ENCODE measurements around the gene FBXW11. TPM values are rescaled to one million over a fixed set of nuclear protein-coding genes. Genes with fewer than 3 reads are reported as not detected.

Gene FBXW11
- total and polyA plus RNA-seq, 9 donors: 20.5 to 73.4 (median 53.0) TPM

DNA sequence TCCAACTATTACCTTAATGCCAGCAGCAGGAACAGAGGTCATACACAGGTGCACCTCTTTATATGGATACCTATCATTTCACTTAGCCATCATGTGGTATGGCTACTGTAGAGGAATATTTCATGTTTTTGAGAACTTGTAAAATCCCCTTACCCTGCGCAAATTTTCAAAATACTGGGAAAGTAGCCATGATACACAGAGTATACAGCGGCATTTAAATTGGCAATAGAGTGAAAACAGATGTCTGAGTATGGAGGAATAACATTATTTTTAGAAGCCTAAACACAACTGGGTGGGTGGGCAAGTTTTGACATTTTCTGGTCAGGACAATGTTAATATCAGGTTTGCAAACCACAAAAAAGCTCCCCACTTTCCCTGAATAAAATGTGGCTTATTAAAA, 111.4 kb downstream of the FBXW11 start:
- intact Hi-C loops (cut with DNase I): no loop called here
- WGBS, 3 donors: 27 to 59% (median 46%) methylated on average over 2 of the region's 2 CpGs
- Histone ChIP-seq H3K27me3 (no peaks in the 10 kb centered on the region), H3K27ac (no peak overlapping the region), H3K4me3 (no peak overlapping the region), H3K9me3 (no peaks in the 10 kb centered on the region), H3K36me3 (no peaks in the 10 kb centered on the region), H3K4me1 (ENCODE audit: insufficient read depth) (peaks cover 2% of the 10 kb centered on the region)
- TF ChIP-seq EP300 (IDR thresholded peaks at IDR 0.05) (no peak), POLR2A (IDR thresholded peaks at IDR 0.05) (no peak)
- TF ChIP-seq, protein P1, sequence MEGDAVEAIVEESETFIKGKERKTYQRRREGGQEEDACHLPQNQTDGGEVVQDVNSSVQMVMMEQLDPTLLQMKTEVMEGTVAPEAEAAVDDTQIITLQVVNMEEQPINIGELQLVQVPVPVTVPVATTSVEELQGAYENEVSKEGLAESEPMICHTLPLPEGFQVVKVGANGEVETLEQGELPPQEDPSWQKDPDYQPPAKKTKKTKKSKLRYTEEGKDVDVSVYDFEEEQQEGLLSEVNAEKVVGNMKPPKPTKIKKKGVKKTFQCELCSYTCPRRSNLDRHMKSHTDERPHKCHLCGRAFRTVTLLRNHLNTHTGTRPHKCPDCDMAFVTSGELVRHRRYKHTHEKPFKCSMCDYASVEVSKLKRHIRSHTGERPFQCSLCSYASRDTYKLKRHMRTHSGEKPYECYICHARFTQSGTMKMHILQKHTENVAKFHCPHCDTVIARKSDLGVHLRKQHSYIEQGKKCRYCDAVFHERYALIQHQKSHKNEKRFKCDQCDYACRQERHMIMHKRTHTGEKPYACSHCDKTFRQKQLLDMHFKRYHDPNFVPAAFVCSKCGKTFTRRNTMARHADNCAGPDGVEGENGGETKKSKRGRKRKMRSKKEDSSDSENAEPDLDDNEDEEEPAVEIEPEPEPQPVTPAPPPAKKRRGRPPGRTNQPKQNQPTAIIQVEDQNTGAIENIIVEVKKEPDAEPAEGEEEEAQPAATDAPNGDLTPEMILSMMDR (IDR thresholded peaks at IDR 0.05): no peak
- DNase-seq: no peak

DNA sequence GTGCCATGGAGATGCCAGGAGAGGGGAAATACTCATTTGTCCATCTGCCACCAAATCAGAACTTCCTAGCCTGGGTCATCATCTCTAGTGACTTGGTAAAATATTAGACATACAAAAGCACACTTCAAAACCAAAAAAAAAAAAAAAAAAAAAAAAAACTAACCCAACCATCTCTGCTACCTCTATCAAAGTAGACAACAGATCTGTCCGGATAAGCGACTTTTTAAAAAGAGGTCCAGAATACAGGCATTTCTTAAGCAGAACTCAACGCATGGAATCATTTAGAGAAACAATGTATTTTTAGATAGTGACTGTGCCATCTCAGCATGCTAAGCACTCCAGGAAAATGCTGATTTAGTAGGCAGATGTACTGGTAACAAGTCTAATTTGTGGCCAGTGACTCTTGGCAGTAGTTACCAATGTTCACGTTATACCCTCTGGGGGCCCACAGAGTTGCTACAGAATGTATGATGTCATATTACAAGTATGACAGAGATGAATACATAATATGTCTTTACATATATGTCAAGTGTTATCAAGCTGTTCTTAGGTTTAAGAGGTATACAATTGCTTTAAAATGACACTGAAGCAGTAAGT, 113.0 kb downstream of the FBXW11 start:
- Histone ChIP-seq H3K9me3 (no peaks in the 10 kb centered on the region), H3K36me3 (no peaks in the 10 kb centered on the region), H3K4me3 (no peak overlapping the region), H3K27me3 (no peaks in the 10 kb centered on the region), H3K4me1 (ENCODE audit: insufficient read depth) (peaks cover 2% of the 10 kb centered on the region), H3K27ac (no peak overlapping the region)
- intact Hi-C loops (cut with DNase I): no loop called here
- no peak for DNase-seq
- TF ChIP-seq, protein P1 (IDR thresholded peaks at IDR 0.05): no peak
- TF ChIP-seq POLR2A (IDR thresholded peaks at IDR 0.05) (no peak), EP300 (IDR thresholded peaks at IDR 0.05) (no peak)
- WGBS, 3 donors: 83 to 93% (median 90%) methylated on average over 4 of the region's 4 CpGs

DNA sequence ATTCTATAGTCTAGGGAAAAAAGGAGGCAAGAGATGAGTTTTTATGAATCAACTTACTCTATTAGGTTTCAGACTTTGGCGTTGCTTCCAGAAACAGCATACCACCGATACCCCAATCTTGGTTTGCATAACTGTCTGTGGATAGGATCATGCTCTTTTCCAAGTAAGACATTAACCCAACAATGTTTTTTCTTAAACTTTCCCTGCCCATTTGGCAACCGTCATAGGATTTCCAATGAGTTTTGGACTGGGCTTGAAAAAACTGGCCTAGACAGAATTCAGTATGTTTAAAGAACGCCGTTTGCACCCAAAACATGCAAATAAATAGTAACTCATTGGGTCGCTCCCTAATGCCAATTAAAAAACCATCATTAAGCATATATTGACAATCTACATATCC, 114.8 kb downstream of the FBXW11 start:
- Histone ChIP-seq H3K4me3 (no peak overlapping the region), H3K27me3 (no peaks in the 10 kb centered on the region), H3K9me3 (no peaks in the 10 kb centered on the region), H3K4me1 (ENCODE audit: insufficient read depth) (peaks cover 2% of the 10 kb centered on the region), H3K27ac (no peak overlapping the region), H3K36me3 (no peaks in the 10 kb centered on the region)
- intact Hi-C loops (cut with DNase I): no loop called here
- DNase-seq: no peak
- 78 to 79% (median 79%) methylated on average over 6 of the region's 6 CpGs for WGBS, 3 donors
- TF ChIP-seq, protein P1 (IDR thresholded peaks at IDR 0.05): no peak
- TF ChIP-seq POLR2A (IDR thresholded peaks at IDR 0.05) (no peak), EP300 (IDR thresholded peaks at IDR 0.05) (no peak)

DNA sequence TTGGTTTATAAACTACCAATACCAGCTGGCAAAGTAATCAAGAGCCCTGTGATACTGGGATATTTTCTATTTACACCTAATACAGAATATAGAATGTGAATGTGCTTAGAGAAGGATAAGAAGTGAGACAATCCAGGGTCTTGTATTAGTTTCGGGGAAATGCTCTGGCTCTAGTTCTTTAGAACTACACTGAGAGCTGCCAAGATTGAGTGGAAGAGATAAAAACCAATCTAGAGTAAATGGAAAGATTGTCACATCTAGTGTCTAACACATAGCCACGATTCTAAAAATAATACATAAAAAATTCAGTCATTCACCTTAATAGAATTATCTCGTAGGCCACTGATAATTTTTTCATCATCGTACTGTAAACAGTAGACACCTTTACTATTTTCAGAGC, 115.3 kb downstream of the FBXW11 start:
- WGBS, 3 donors: 92 to 97% (median 96%) methylated on average over 4 of the region's 4 CpGs
- H3K4me1 ChIP-seq (ENCODE audit: insufficient read depth): peaks cover 2% of the 10 kb centered on the region
- no peak for DNase-seq
- TF ChIP-seq EP300 (IDR thresholded peaks at IDR 0.05): no peak
- TF ChIP-seq POLR2A (IDR thresholded peaks at IDR 0.05): no peak
- TF ChIP-seq, protein P1 (IDR thresholded peaks at IDR 0.05): no peak
- no peak overlapping the region for H3K4me3 ChIP-seq
- H3K27me3 ChIP-seq: no peaks in the 10 kb centered on the region
- no peaks in the 10 kb centered on the region for H3K36me3 ChIP-seq
- no peak overlapping the region for H3K27ac ChIP-seq
- no peaks in the 10 kb centered on the region for H3K9me3 ChIP-seq
- intact Hi-C loops (cut with DNase I): no loop called here
